H9 (cell line): ENCODE results near the gene CCL16. TPM values are rescaled to one million over a fixed set of nuclear protein-coding genes. Genes with fewer than 3 reads are reported as not detected.
"Not testable (repeated sequence)": the region's sequence is repeated elsewhere in the genome, so short reads cannot be mapped to it uniquely, and the experiment has no call there.

Source experiments
- DNase-seq: peaks from one replicate; pipeline ENCODE4 v3.0.0-alpha.2; 2017
- H2AFZ ChIP-seq: one replicate; pipeline ENCODE4 v1.6.1; 2013; ENCODE audit warnings: mild to moderate bottlenecking, low read length, control low read depth, moderate library complexity
- H2AK5ac ChIP-seq: 2 replicates; pipeline ENCODE4 v1.6.1; 2013; ENCODE audit warnings: low read length, control low read depth, mixed read lengths; ENCODE audit not compliant: insufficient read length
- H2BK120ac ChIP-seq: one replicate; pipeline ENCODE4 v1.6.1; 2013; ENCODE audit warnings: low read depth, mild to moderate bottlenecking, low read length, control low read depth, inconsistent platforms; ENCODE audit not compliant: poor library complexity, severe bottlenecking
- H2BK12ac ChIP-seq: 2 replicates; pipeline ENCODE4 v1.6.1; 2013; ENCODE audit warnings: low read length, control low read depth, mixed read lengths, low read depth; ENCODE audit not compliant: insufficient read length
- H2BK15ac ChIP-seq: 2 replicates; pipeline ENCODE4 v1.6.1; 2013; ENCODE audit warnings: low read depth, low read length, control low read depth
- H2BK20ac ChIP-seq: one replicate; pipeline ENCODE4 v1.6.1; 2013; ENCODE audit warnings: low read depth, mild to moderate bottlenecking, low read length, control low read depth, inconsistent platforms; ENCODE audit not compliant: poor library complexity, severe bottlenecking
- H2BK5ac ChIP-seq: 2 replicates; pipeline ENCODE4 v1.6.1; 2013; ENCODE audit warnings: low read length, control low read depth, mixed read lengths; ENCODE audit not compliant: insufficient read length
- H3K14ac ChIP-seq: 2 replicates; pipeline ENCODE4 v1.6.1; 2013; ENCODE audit warnings: low read length, control low read depth; ENCODE audit not compliant: insufficient read depth
- H3K18ac ChIP-seq: 2 replicates; pipeline ENCODE4 v1.6.1; 2013; ENCODE audit warnings: low read depth, mild to moderate bottlenecking, mixed read lengths, low read length, control low read depth; ENCODE audit not compliant: insufficient read length
- H3K23ac ChIP-seq: 2 replicates; pipeline ENCODE4 v1.6.1; 2013; ENCODE audit warnings: low read length, control low read depth, mixed read lengths, low read depth; ENCODE audit not compliant: insufficient read length
- H3K23me2 ChIP-seq: 2 replicates; pipeline ENCODE4 v1.6.1; 2013; ENCODE audit warnings: low read depth, mild to moderate bottlenecking, mixed read lengths, low read length, control low read depth; ENCODE audit not compliant: insufficient read length, poor library complexity, severe bottlenecking
- H3K27ac ChIP-seq: 2 replicates; pipeline ENCODE4 v1.5.1; 2013; ENCODE audit warnings: low read length, control low read depth, mixed read lengths, low read depth; ENCODE audit not compliant: insufficient read length
- H3K27me3 ChIP-seq: 2 replicates; pipeline ENCODE4 v1.6.1; 2013; ENCODE audit warnings: low read length, control low read depth, inconsistent platforms; ENCODE audit not compliant: insufficient read depth
- H3K4ac ChIP-seq: 2 replicates; pipeline ENCODE4 v1.6.1; 2013; ENCODE audit warnings: low read depth, mild to moderate bottlenecking, control low read depth, inconsistent platforms, low read length, moderate library complexity
- H3K4me1 ChIP-seq: 2 replicates; pipeline ENCODE4 v1.6.1; 2013; ENCODE audit warnings: low read length, control low read depth, inconsistent platforms; ENCODE audit not compliant: insufficient read depth
- H3K4me2 ChIP-seq: 2 replicates; pipeline ENCODE4 v1.6.1; 2013; ENCODE audit warnings: low read length, control low read depth, mixed read lengths; ENCODE audit not compliant: insufficient read length, insufficient read depth
- H3K56ac ChIP-seq: 2 replicates; pipeline ENCODE4 v1.6.1; 2013; ENCODE audit warnings: low read depth, mild to moderate bottlenecking, mixed read lengths, low read length, control low read depth; ENCODE audit not compliant: insufficient read length
- H3K79me1 ChIP-seq: 2 replicates; pipeline ENCODE4 v1.6.1; 2013; ENCODE audit warnings: low read depth, mild to moderate bottlenecking, moderate library complexity, low read length, control low read depth, inconsistent platforms; ENCODE audit not compliant: insufficient read depth, poor library complexity, severe bottlenecking
- H3K79me2 ChIP-seq: 2 replicates; pipeline ENCODE4 v1.6.1; 2013; ENCODE audit warnings: low read length, control low read depth, inconsistent platforms; ENCODE audit not compliant: insufficient read depth
- H3K9ac ChIP-seq: 2 replicates; pipeline ENCODE4 v1.6.1; 2013; ENCODE audit warnings: low read length, control low read depth, mixed read lengths; ENCODE audit not compliant: insufficient read length; ENCODE audit errors: extremely low read depth
- H3K9me3 ChIP-seq: one replicate; pipeline ENCODE4 v1.6.1; 2013; ENCODE audit warnings: low read depth, low read length, inconsistent platforms; ENCODE audit not compliant: control insufficient read depth
- H3T11ph ChIP-seq: one replicate; pipeline ENCODE4 v1.6.1; 2013; ENCODE audit warnings: mild to moderate bottlenecking, low read length, control low read depth, inconsistent platforms
- H4K20me1 ChIP-seq: one replicate; pipeline ENCODE4 v1.6.1; 2013; ENCODE audit not compliant: control insufficient read depth, insufficient read length, insufficient read depth
- H4K5ac ChIP-seq: 2 replicates; pipeline ENCODE4 v1.6.1; 2013; ENCODE audit warnings: low read depth, mild to moderate bottlenecking, mixed read lengths, low read length, control low read depth; ENCODE audit not compliant: insufficient read length
- H4K8ac ChIP-seq: replicated peaks from 2 replicates; pipeline ENCODE4 v1.6.1; 2013; ENCODE audit warnings: low read length, control low read depth, mixed read lengths, low read depth; ENCODE audit not compliant: insufficient read length
- H4K91ac ChIP-seq: 2 replicates; pipeline ENCODE4 v1.6.1; 2013; ENCODE audit warnings: low read depth, mild to moderate bottlenecking, moderate library complexity, mixed read lengths, low read length, control low read depth; ENCODE audit not compliant: insufficient read length
- H3K27ac Mint-ChIP-seq, 3 experiments: 2 replicates in 2 of 3; 3 replicates in 1 of 3; pipeline ENCODE4 v1.8.0; 2020 to 2021; ENCODE audit warnings: mixed read lengths in 3 of 3, mild to moderate bottlenecking in 1 of 3, moderate library complexity in 1 of 3
- H3K27me3 Mint-ChIP-seq: 2 replicates; pipeline ENCODE4 v1.8.0; 2021; ENCODE audit warnings: low read depth, mild to moderate bottlenecking, moderate library complexity, mixed read lengths
- H3K36me3 Mint-ChIP-seq, 3 experiments: 2 replicates in 2 of 3; 3 replicates in 1 of 3; pipeline ENCODE4 v1.8.0; 2020 to 2021; ENCODE audit warnings: low read depth in 3 of 3, mixed read lengths in 3 of 3; ENCODE audit not compliant: insufficient read depth in 1 of 3
- H3K4me1 Mint-ChIP-seq, 2 experiments: 2 replicates each; pipeline ENCODE4 v1.8.0; 2020; ENCODE audit warnings: mixed read lengths in 2 of 2
- H3K4me3 Mint-ChIP-seq, 2 experiments: 2 replicates in 1 of 2; 3 replicates in 1 of 2; pipeline ENCODE4 v1.8.0; 2020 to 2021; ENCODE audit warnings: mild to moderate bottlenecking in 2 of 2, mixed read lengths in 2 of 2, moderate library complexity in 1 of 2
- H3K9me3 Mint-ChIP-seq, 2 experiments: 2 replicates in 1 of 2; 3 replicates in 1 of 2; pipeline ENCODE4 v1.8.0; 2020; ENCODE audit warnings: mild to moderate bottlenecking in 2 of 2, mixed read lengths in 2 of 2, moderate library complexity in 1 of 2
- CTCF ChIP-seq: fragments of 200-600 bp; sonication (generic); conservative IDR thresholded peaks from 3 replicates; pipeline ENCODE4 v1.8.0; 2021; ENCODE audit warnings: antibody characterized with exemption, mild to moderate bottlenecking
- WGBS: extraction: QIAGEN DNeasy Blood & Tissue Kit; methylation state at CpG from one replicate; pipeline ENCODE4 v1.1.7; 2013; ENCODE audit warnings: missing lambda C conversion rate, low lambda C conversion rate, mixed read lengths; ENCODE audit not compliant: insufficient read length; ENCODE audit errors: extremely low coverage; 5-methylcytosine and 5-hydroxymethylcytosine counted together
- total RNA-seq: library from RNA; stranded (reverse); gene quantifications from 2 replicates; pipeline ENCODE4 v1.2.1, GENCODE V29; 2021

Gene CCL16
- total RNA-seq, 1 experiment from 2014 or later, result not detected

GRCh38 chr17:35942588-35943186 lies 38.6 kb downstream of the CCL16 start:
- H2AK5ac ChIP-seq, result no peak overlapping the region

GRCh38 chr17:35938492-35938891 lies 42.8 kb downstream of the CCL16 start:
- H3K27ac ChIP-seq, H3K4me1 ChIP-seq, H3K56ac ChIP-seq, H3K23ac ChIP-seq, H4K5ac ChIP-seq, H3K4me1 Mint-ChIP-seq, H3K79me1 ChIP-seq, H3T11ph ChIP-seq, H3K4ac ChIP-seq, H3K4me3 Mint-ChIP-seq, DNase-seq, H3K18ac ChIP-seq, H4K8ac ChIP-seq, H3K9me3 ChIP-seq, H2BK20ac ChIP-seq, H3K23me2 ChIP-seq, H3K27ac Mint-ChIP-seq, H2BK15ac ChIP-seq, H2BK5ac ChIP-seq, H3K36me3 Mint-ChIP-seq, H3K9ac ChIP-seq, H3K27me3 Mint-ChIP-seq, H3K79me2 ChIP-seq, H4K91ac ChIP-seq, H2BK12ac ChIP-seq, H3K9me3 Mint-ChIP-seq, H4K20me1 ChIP-seq, H3K27me3 ChIP-seq, H3K4me2 ChIP-seq, H3K14ac ChIP-seq, H2AK5ac ChIP-seq, H2AFZ ChIP-seq, H2BK120ac ChIP-seq: not testable (repeated sequence)
- no CpG with 5 or more reads among the region's 3 CpGs for WGBS

More at GRCh38 chr17:35942588-35943186, 38.6 kb downstream of the CCL16 start:
- Histone ChIP-seq H3K4me2 (no peak overlapping the region), H3K27ac (no peak overlapping the region), H4K91ac (no peak overlapping the region), H3K14ac (no peak overlapping the region), H3K79me2 (no peaks in the 10 kb centered on the region), H3K27me3 (no peaks in the 10 kb centered on the region), H3K9me3 (no peaks in the 10 kb centered on the region), H3K4ac (no peak overlapping the region), H3K18ac (no peak overlapping the region), H3T11ph (no peak overlapping the region), H4K5ac (no peak overlapping the region), H4K8ac (no peak overlapping the region), H3K79me1 (no peaks in the 10 kb centered on the region), H2BK12ac (no peak overlapping the region), H3K23ac (no peak overlapping the region), H2BK120ac (no peak overlapping the region), H2BK15ac (no peak overlapping the region), H3K23me2 (no peaks in the 10 kb centered on the region), H2BK5ac (no peak overlapping the region), H3K9ac (no peak overlapping the region), H2AFZ (no peak overlapping the region), H3K4me1 (no peaks in the 10 kb centered on the region), H4K20me1 (no peaks in the 10 kb centered on the region), H3K56ac (no peak overlapping the region), H2BK20ac (no peak overlapping the region)
- Mint-ChIP-seq H3K27me3 (no peaks in the 10 kb centered on the region; the same call in 1 of the 2 replicates), H3K36me3 (no peaks in the 10 kb centered on the region), H3K4me1 (no peaks in the 10 kb centered on the region), H3K9me3 (no peaks in the 10 kb centered on the region; a peak in 1 of 5 replicates), H3K27ac (no peak overlapping the region), H3K4me3 (no peak overlapping the region)
- TF ChIP-seq CTCF, result no peak
- WGBS, result no CpG with 5 or more reads among the region's 9 CpGs
- DNase-seq, result no peak
